Stimulated activated CD4-positive, alpha-beta T cell treated with anti-CD3 and anti-CD28 coated beads, Interleukin-2, amount 100 ng/mL, for 48 hours (primary cell): Measurements from ENCODE around the gene MOB3B.

Source experiments
- DNase-seq, 2 donors: peaks; one replicate each; pipeline ENCODE4 v3.0.0-alpha.2; 2020

MOB3B gene

DNA sequence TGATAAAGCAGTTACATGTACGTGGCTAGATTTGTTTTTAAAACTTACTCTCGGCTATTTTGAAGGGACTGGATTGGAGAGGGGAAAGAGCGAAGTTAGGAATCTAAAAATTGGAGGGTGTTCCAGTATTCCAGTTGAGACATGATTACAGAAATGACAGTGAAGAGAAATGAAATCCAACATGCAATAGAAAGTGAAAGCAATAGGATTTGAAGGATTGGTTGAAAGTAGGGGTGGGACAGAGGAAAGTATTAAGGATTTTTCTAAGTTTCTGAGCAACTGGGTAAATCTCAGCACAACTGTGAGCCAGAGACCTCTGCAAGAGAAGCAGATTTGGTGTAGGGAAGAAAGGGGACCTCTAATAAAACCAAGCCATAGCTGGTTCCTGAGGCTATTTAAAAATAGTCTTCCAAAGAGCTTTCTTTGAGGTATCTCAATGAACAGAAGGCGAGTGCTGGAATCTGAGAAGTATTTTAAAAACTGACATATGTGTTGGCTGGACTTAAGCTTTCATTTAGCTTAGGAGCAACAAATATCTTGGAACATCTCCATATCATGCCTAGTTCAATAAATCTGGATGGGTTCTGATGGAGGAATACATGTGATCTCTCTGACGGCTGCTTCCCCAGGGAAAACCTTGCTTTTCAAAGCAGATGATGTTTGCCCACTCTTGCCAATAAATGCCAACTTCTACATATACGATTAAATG, 115.9 kb downstream of the MOB3B start:
- no peak for DNase-seq

DNA sequence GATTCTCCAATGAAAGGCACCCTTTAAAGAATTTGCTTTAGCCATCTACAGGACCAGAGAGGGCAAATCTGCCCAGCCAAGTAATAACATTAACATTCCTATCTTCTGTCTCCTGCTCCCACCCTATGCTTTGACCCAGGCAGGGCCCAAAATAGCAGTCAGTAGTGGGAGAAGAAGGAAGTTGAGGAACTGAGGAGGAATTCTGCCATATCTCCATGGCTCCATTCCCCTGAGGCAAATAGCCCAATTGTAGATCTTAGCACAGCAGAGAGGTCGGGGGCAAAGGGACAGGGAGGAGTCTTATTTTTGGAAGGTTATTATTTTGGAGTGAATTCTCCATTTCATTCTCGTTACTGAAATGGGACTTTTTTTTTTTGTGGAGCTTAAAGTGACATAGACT, 116.7 kb downstream of the MOB3B start:
- DNase-seq, result no peak

DNA sequence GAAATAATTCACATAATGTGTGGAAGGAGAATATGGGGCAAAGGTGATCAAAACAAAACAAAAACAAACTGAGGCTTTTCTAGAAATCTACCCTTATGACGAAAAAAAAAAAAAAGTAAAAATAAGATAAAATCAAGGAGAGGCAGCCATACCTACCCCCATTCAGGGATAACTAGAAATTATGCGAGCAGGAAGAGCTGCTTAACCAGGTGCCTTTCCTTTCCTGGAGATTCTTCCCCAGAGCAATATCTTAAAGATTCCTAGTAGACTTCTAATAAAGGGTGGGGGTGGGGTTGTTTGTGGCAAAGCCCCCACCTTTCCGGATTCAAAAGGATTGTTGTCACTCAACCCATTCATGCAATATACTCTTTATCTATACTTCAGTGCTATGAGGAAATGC, 117.5 kb downstream of the MOB3B start:
- DNase-seq, result no peak

DNA sequence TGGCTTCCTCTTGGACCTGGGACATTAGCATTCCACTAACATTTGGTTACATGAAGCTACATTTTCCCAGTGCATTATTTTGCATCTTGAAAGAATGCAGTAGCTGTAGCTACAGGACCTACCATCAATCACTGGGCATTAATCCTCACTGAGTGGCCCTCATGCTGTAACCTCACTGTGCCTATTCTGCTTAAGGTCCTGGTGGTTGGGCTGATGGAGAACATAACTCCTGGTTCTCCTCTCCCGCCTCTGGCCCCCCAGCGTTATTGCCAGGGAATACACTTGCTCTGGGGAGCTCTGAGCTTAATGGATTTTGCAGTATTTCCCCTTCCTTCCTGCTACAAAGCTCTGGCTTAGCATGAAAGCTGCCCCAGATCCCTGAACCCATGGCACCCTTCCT, 121.1 kb downstream of the MOB3B start:
- DNase-seq, result no peak

DNA sequence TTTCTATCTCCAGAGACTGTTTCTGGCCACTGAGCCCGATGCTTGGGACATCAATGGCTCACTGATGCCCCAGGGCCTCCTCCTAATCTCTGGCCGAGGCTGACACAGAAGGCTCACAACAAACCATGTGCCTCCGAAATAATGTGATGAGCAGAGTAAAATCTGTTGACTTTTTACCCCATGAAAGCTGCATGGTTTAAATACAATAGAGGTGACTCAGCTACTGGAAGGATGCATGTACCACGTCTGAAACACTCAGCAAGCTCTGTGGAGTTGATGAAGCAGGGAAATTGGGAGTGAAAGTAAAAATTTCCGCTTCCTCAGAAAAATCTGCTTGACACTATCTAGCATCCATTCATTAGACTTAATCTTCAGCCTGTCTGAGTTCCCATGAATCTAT, 121.6 kb downstream of the MOB3B start:
- DNase-seq, result no peak

DNA sequence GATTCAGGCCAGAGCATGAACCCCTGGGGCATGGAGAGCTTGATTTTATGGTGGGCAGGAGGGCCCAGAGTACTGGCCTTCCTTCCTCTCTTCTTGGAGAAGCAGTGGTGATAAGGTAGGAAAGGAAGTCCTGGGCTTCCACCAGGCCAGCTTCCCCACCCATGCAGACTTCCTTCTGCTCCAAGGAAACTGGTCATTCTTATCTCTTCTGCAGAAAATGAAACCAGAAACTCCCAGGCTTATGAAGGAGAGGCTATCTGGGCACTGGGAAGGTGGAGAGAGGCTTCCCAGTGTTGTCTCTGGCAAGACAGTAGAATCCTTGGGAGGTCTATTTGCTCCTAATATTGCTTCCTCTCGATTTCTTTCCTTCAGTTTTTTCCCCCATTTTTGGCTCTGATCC, 122.1 kb downstream of the MOB3B start:
- DNase-seq, result no peak

DNA sequence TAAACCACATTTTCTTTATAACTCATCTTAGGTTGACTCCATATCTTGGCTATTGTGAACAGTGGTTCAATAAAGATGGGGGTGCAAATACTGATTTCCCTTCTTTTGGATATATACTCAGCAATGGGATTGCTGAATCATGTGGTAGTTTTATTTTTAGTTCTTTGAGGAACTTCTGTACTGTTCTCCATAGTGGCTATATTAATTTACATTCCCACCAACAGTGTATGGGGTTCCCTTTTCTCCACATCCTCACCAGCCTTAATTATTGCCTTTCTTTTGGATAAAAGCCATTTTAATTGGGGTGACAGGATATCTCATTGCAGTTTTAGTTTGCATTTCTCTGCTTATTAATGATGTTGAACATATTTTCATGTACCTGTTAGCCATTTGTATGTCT, 125.0 kb downstream of the MOB3B start:
- DNase-seq, result no peak

DNA sequence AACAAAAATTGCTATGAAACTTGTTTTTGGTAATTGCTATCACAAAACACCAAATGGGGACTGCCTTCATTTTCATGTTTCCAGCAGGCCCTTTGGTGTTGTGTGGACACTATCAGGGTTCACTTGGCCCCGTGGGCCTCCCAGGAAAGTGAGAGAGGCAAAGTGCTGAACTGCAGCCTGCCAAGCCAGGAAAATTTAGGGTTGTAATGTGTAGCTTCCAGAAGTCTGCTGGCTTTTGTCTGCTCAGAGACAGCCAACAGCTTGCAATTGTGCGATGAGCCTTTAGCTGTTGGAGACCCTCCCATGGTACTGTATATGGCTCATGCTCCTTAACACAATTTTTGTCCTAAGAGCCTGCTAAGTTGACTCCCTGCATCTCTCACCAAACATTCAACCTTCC, 127.0 kb downstream of the MOB3B start:
- DNase-seq, result no peak

DNA sequence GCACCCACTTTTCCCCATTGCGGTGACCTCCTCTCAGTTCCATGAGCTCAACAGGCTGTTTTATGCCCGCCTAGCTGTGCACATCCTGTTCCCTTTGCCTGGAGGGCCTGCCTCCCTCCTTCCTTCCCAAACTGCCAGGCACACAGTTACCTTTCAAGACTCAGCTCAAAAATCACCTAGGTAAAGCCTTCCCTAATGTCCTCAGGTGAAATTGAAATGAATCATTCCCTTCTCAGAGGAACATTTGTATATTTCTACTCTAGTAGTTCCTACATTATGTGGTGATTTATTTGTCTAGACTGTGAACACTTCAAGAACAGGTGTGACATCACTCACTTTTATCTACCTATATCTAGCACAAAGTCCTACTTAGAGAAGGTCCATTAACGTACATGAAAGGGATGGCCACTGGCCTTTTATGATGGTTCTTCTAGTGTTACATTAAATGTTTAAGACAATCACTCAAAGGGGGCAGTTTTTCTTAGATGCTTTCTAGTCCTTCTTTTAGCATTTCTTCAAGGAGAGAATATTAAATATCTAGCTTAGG, 129.2 kb downstream of the MOB3B start:
- no peak for DNase-seq

DNA sequence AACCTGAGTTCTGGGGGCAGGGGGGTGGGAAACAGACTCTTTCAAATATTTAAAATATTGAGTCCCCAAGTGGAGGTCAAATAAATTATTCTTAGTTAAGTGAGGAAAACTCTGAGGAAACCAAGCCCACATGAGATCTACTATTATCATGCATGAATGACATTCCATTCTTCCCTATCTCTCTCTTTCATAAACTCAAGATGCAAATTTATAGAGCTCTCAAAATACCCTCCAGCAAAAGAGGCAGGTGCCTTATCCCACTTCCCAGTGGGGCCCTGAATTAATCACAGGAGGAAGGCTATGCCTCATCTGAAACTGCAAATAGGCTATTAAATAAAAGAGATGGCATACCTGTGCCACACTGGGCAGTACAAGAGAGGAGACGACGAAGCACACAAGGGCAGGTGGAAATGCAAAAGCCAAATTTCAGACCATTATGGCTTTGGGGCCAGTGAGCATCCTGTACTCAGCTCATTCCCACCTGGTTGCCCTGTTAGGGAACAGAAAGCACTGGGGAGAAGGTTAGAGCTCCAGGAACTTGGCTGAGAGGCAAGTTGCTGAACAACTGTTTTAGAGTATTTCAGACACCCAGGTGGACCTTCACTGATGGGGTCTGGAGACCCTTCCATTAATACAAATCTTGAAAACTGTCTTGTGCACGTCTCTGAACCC, 130.5 kb downstream of the MOB3B start:
- no peak for DNase-seq

DNA sequence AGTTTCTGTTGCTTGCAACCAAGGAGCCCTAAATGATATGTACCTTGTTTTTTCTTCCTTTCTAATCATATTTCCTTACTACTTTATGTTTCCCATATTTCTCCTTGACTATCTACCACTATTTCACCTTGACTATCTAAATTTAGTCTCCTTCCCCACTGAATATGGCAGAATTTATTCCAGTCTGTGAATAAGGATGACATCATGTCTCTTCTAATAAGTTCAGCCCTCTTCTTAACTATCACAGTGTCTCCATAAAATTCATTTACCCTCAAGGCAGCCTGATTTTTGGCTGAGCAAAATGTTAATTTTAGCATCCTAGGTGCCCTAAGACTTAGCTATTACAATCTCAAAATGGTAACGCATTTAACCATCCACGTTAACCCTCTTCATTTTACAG, 133.1 kb downstream of the MOB3B start:
- no peak for DNase-seq

DNA sequence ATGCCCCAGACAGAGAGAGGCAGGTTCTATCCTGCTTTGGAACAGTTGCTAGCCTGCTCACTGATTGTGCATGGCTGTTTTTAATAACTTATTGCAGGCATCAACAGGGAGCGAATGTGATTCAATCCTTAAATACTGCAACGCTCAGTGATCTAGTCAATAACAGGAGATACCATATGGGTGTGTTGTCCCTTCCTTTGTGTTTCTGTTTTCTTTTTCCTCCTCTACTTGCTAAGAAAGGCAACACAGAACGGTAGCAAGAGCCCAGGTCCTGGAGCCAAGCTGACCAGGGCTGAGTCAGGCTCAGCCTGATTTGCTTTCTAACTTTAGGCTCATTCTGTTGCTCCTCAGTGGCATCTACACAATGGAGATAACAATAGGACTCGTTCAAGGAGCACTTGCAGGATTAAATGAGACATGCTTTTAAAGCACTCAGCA, 134.1 kb downstream of the MOB3B start:
- no peak for DNase-seq

DNA sequence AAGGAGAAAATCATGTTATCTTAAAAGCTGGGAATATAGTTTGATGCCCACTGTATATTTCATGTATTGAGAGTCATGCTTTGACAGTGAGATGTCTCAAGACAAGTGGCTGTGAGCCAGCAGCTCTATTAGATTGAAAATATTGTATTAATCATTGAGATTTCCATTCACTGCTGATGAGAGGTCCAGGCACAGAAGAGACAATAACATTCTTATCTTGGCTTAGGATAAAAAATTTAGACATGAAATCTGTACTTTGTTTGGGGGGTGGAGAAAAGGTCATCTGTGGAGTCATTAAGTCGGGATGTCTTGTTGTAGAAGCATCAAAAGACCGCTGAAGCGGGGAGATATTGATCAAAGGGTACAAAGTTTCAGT, 134.8 kb downstream of the MOB3B start:
- DNase-seq, result no peak

DNA sequence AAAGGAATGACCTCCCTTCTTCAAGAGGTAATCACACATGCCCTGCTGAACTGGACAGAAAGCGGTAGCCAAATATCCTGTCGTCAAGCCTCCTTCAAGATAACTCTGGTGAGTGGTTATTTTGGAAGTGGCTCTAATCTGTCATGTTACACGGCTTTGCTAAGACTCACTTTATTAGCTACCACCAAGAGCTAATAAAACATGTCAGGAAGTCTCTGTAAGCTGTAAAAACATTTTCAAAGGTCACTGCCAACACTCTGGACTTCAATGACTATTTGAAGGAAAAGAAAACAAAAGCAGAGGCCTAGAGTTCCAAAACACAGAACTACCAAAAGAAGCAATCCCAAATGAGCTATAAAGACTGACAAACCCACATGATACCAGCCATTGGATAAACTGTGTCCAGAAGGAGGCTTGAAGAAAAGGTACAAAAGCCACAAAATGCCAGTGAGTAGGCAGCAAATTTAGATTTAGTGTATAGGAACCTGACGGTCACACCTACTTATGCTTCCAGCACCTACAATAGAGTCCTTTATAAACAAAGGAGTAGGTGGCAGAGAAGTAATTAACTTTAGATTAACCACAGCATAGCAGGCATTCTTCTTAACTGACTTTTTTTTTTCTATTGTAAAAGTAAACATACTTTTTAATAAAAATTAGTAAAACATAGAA, 135.3 kb downstream of the MOB3B start:
- no peak for DNase-seq

DNA sequence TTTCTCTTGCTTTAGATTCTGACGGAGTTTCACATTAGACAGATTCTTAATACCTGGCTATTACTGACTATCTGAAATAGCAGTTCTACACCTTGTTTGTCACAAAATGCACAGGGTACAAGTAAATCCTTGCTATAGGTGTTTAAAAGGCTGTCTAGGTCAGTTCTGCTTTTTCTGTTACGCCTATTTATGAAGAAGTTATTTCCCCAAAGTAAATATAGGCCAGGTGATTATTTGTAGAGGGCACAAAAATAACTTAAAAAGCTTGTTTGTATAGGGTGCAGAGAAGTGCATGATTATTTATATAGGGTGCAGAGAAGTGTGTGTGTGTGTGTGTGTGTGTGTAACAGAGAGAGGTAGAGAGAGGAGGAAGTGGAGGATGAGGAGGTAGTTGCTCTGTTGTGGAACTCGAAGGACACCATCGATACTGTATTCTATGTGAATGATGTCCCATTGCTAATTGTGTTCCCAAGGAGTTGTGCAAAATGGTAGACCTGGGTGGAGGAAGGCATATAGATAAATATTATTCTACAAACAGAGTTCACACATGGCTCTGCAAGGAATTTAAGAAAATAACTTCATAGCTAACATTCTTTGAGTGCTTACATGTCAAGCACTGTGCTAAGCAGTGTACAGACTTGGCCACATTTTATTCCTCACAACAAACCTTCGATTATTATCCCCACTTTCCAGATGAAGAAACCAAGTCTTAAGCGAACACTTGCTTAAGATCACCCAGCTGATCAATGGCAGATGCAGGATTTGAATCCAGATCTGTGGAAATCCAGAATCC, 136.4 kb downstream of the MOB3B start:
- DNase-seq, result no peak

DNA sequence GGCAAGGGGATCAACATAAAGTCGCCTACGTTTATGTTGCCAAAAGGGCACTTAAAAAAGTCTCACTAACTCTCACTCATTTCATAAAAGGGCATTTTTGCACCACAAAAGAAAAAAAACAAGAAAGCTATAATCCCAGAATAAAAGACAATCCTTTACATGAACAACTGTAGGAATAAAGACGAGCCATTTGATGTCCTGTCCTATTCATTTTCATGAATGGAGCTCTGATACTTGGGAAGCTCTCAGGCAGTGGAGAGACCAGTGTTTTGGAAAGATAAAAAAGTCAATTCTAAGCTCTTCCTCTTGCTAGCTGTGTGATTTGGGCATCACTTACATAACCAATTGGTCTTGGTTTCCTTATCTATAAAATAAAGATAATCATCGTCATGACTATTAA, 137.2 kb downstream of the MOB3B start:
- no peak for DNase-seq

DNA sequence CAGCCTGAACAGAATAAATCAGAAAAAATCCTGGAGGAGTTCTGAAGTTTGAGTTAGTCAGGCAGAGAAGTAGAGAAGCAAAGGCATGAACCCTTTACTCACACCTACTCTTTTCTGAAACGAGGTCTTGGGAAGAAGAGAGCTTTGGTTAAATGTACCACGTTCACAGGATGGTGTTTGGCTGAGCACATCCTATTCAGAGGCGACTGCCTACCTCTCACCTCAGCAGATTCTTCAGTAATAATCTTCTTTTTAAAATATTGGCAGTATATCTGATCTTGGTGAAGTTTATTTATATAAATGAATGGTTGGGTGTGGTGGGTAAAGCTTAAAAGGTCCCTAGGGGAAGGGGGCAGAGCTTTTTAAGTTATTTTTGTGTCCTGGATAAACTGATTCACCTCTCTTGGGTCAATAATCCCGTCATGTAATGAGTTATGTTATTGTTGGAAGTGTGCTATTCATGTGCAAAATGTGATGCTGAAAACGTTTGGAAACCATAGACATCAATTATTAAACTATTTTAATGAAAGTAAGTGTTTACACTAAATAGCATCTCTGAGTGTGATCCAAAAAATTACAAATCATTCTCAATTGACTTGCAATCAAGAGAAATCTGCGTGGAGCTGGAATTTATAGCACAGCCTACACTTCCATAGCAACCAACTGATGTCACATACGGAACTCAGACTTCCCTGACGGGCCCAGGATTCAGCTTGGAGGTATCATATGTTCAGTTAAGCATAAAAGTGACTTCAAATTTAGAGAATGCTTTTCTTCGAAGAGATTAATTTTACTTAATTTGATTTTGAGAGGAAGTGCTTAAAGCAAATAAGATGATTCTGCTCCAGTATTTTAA, 138.3 kb downstream of the MOB3B start:
- DNase-seq, result no peak

DNA sequence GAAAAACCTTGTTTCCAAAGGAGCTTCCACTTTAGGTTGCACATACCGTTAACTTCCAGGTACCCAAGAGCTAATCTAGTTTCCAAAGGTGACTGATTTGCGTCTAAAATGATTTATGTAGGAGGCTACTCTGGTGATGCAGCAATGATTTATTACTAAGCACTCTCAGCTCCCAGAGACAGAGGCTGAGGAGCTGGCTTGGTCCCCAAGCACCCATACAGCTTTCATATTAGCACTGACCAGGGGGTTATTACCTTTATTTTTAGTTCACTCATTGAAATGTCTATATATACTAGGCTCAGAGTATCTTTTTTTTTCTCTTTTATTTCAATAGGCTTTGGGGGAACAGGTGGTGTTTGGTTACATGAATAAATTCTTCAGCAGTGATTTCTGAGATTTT, 141.5 kb downstream of the MOB3B start:
- DNase-seq, result no peak

DNA sequence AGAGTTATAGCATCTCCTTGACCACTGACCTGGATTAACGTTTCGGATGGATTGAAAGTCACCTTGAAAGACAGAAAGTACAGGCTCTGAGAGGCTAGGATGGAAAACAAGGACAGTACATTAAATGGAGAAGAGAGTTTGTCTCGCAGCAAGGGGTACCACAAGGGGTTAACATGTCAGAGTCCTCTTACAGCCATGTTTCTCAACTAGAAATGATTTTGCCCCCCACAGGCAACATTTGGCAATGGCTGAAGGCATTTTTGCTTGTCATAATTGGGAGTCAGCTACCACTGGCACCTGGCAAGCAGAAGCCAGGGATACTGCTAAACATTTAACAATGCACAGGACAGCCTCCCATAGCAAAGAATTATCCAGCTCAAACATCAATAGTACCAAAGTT, 141.9 kb downstream of the MOB3B start:
- no peak for DNase-seq

DNA sequence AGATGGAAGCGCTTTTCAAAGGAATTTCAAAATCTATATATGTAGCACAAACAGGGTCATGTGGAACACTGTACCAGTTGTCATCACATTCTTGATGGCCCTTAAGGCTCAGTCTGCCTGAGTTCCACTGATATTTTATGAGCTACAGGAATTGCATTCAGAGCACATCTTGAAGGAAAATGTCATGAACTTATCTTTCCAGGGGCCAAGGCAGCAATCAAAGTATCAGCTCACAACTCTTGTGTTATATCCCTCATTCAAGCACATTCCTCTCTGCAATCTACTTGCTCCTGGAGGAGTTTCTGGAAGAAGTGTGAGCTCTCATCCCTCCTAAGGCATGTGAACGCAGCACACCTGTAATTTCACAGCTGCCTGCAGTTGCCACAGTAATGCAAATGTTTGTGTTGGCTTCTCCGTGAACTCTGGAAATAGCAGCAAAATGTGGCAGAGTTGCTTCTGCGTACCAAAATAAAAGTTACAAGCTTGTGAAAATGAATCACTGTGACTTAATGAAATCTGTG, 143.0 kb downstream of the MOB3B start:
- no peak for DNase-seq

DNA sequence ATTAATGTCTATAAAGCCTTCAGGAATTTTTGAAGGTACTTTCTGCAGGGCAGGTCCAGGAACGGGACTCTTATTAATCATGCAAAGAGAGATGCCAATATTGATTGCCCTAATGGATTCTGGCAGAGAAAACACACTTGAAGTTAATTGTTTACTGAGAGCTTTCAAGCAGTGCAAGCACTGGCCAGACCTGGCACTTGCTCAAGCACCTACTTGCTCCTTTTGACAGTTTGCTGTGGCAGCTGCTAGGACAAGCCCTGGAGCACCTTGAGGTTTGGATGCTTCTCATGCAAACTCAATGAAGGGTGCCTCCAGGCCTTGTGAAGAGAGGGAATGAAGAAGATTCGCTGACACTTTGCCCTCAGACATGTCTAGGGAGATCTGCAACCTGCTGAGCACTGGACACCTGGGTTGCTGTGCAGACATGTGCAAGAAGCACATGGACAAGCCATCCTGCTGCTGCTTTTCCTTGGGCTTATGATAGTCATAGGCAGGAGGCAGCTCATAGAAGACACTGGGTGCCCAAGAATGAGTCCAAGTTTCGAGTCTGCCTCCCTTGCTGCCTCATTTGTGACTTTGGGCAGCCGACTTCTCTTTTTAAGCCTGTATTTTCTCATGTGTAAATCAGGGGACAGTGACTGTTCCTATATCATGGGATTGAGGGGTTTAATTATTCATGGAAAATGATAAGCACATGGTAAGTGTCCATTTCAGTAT, 143.8 kb downstream of the MOB3B start:
- DNase-seq, result no peak
